ENCODE data around the gene USP15. TPM values are rescaled to one million over a fixed set of nuclear protein-coding genes. Genes with fewer than 3 reads are reported as not detected.

The USP15 gene
- total RNA-seq, 2 experiments from 2014 or later, result 85.5 to 86.6 TPM

Other genes starting within 250 kb of the USP15 start
- gene MON2, start 206.4 kb downstream of the USP15 start, total RNA-seq, result 10 to 100 TPM; 24.1 to 24.2 TPM